Measurements from ENCODE around the gene PRDM15.

DNA sequence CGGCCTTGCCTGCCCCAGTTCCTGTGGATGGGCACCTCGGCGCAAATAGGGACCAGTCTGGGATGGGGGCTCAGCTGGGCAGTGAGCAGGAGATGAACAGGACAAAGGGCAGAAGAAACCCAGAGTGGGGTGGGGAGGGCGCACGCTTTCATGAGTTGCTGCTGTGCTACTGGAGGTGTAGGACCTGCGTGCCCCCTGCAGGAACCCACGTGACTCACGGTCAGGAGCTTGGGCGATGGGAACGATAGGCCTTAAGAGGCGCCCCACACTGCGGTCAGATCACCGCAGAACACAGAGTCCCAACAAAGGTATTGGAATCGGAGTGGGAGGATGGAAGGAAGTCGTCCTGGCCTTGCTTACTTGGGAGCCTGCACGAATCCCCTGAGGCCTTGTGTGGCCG lies 17.2 kb downstream of the PRDM15 start:
- no peak for TF ChIP-seq POLR2A (IDR thresholded peaks at IDR 0.05; ENCODE audit: borderline replicate concordance, extremely low read depth, insufficient read depth, insufficient read length)
- no peak for TF ChIP-seq RAD21 (IDR thresholded peaks at IDR 0.05; ENCODE audit: low read depth)
- no peak for TF ChIP-seq CTCF (IDR thresholded peaks at IDR 0.05 in 2 of 3, conservative IDR thresholded peaks at IDR 0.05 in 1 of 3; ENCODE audit: borderline replicate concordance in 1 of 3, insufficient read depth in 1 of 3, low read depth in 2 of 3, low read length in 2 of 3)
- TF ChIP-seq SIN3A (IDR thresholded peaks at IDR 0.05; ENCODE audit: low read depth), result no peak
- no peak for TF ChIP-seq SP1 (IDR thresholded peaks at IDR 0.05; ENCODE audit: low read depth)
- TF ChIP-seq EZH2phosphoT487 (IDR thresholded peaks at IDR 0.05; ENCODE audit: borderline replicate concordance), result no peak
- TF ChIP-seq, protein P1, sequence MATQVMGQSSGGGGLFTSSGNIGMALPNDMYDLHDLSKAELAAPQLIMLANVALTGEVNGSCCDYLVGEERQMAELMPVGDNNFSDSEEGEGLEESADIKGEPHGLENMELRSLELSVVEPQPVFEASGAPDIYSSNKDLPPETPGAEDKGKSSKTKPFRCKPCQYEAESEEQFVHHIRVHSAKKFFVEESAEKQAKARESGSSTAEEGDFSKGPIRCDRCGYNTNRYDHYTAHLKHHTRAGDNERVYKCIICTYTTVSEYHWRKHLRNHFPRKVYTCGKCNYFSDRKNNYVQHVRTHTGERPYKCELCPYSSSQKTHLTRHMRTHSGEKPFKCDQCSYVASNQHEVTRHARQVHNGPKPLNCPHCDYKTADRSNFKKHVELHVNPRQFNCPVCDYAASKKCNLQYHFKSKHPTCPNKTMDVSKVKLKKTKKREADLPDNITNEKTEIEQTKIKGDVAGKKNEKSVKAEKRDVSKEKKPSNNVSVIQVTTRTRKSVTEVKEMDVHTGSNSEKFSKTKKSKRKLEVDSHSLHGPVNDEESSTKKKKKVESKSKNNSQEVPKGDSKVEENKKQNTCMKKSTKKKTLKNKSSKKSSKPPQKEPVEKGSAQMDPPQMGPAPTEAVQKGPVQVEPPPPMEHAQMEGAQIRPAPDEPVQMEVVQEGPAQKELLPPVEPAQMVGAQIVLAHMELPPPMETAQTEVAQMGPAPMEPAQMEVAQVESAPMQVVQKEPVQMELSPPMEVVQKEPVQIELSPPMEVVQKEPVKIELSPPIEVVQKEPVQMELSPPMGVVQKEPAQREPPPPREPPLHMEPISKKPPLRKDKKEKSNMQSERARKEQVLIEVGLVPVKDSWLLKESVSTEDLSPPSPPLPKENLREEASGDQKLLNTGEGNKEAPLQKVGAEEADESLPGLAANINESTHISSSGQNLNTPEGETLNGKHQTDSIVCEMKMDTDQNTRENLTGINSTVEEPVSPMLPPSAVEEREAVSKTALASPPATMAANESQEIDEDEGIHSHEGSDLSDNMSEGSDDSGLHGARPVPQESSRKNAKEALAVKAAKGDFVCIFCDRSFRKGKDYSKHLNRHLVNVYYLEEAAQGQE (IDR thresholded peaks at IDR 0.05; ENCODE audit: low read depth), result no peak
- TF ChIP-seq CBX3 (IDR thresholded peaks at IDR 0.05; ENCODE audit: low read depth), result no peak
- TF ChIP-seq EZH2 (IDR thresholded peaks at IDR 0.05), result no peak
- no peak for TF ChIP-seq POLR2AphosphoS5 (IDR thresholded peaks at IDR 0.05; ENCODE audit: low read depth, low read length)
- TF ChIP-seq ZFX (IDR thresholded peaks at IDR 0.05), result no peak
- no peak for TF ChIP-seq ELF1 (IDR thresholded peaks at IDR 0.05; ENCODE audit: borderline replicate concordance, low read depth)
- TF ChIP-seq CEBPB (IDR thresholded peaks at IDR 0.05; ENCODE audit: low read depth), result no peak
